NCI-H1417 treated with DMSO at 0.1 percent for 48 hours (cell line): Measurements from ENCODE around the gene FAM114A1.
"Not testable (repeated sequence)": the region's sequence is repeated elsewhere in the genome, so short reads cannot be mapped to it uniquely, and the experiment has no call there.

ENCODE experiments used
- DNase-seq: peaks from one replicate; lab custom pipeline; 2025; lab: John Stamatoyannopoulos, UW

FAM114A1 gene

GRCh38 chr4:38967260-38968095, 99.9 kb downstream of the FAM114A1 start:
- DNase-seq, result no peak

- no peak for DNase-seq
These were observed 101.1 kb downstream of the FAM114A1 start for GRCh38 chr4:38968668-38969067.

- DNase-seq, result no peak
These were observed 108.7 kb downstream of the FAM114A1 start for GRCh38 chr4:38976308-38976707.

DNA sequence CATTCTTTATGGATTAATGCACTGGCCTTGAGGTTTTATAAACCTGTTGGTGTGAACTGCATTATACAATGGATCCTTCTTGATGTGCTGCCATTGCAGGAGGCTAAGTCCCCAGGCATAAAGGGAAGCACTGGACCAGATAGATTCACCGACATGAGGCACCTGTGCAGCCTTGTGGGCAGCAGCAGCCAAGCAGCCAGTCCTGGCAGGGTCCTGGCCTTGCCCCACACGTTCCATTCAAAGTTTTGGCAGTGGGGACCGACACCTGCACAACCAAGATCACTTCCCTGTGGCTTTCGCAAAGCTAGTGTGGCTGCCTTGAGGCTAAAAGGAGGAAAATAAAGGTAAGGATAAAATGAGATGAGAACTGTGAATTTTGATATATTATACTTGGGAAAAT, 111.5 kb downstream of the FAM114A1 start:
- DNase-seq, result no peak

DNA sequence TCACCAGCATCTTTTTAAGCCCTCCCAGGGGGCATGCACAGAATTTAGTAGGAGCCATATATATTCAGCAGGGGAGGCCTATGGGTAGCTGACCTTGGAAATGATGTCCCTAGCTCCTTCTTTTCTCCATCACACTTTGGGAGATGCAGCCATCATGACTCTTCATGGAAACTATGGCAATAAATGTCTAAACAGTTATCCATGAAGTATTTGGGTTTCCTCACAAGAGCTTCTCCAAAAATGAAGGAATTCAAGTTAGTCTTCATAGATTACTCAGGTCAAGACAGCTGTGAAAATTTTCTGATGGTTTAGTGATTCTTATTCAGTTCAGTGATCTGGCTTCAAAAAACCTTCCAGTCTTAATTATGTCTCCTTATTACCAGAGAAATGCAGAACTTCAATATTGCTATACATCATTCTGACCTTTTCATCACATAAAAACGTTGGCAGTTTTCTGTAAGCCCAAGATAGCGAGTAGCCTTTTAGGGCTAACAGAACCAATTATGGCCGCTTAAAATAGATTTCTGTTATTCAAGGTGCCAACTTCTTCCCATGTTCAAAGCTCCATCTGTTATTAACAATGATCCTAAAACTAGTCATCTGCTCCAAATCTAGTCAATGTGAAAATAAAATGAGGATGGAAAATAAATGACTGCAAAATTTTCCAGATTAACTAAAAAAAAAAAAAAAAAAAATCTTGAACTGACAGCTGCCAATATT, 112.1 kb downstream of the FAM114A1 start:
- no peak for DNase-seq

- no peak for DNase-seq
These were observed 113.5 kb downstream of the FAM114A1 start for GRCh38 chr4:38980903-38981676.

DNA sequence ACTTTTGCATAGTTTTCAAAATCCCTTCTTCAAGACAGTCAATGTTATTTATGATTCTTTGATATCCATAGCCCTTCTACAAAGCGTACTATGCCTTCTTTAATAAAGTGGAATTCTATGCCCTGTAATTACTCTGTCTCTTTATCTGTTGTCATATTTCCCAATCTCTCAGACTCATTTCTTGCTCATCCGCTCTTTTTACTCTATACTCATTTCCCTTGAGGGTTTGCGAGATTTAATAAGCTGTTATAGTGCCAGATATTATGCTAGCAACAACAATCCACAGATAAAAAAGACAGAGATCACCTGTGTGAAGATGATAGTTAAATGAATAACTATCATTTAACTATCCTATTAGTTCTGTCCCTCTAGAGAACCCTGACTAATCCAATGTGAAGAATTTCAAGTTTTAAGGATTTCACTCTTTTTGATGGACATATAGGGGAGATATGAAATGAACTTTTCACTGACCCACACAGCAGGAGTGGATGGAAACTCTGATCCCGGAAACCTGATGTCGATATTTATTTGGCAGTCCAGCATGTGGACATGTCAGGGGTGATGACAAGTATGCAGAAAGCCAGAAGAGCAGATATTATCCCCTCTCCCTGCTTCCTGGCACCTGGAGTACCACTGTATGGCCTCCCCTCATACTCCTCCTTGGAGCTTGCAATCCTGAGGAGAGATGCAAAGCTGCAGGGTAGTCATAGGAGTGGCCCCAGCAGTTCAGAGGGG, 114.9 kb downstream of the FAM114A1 start:
- no peak for DNase-seq

GRCh38 chr4:38983291-38983690, 115.7 kb downstream of the FAM114A1 start:
- DNase-seq, result no peak

DNA sequence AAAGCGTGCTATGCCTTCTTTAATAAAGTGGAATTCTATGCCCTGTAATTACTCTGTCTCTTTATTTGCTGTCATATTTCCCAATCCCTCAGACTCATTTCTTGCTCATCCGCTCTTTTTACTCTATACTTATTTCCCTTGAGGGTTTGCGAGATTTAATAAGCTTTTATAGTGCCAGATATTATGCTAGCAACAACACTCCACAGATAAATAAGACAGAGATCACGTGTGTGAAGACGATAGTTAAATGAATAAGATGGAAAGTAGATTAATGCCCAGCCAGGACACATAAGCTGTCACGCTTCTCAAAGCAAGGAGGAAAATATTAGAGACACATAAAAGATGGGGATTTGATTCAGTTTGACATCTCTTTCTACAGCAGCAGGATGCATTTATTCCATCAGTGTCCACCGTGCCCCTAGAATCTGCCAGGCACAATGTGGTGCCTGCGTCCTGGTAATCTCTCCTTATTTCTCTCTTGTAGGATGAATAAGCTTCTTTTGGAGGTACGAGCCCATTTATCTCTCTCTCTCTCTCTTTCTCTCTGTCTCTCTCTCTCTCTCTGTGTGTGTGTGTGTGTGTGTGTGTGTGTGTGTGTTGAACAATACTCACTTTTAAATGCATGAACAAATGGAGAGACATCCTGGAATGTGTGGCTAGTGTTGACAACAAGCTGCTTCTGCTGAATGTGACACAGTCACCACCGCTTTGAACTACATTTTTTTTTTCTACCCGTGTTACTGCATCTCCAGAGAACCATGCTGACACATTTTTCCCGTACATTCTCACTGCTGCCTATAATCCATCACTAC, 116.4 kb downstream of the FAM114A1 start:
- no peak for DNase-seq

DNA sequence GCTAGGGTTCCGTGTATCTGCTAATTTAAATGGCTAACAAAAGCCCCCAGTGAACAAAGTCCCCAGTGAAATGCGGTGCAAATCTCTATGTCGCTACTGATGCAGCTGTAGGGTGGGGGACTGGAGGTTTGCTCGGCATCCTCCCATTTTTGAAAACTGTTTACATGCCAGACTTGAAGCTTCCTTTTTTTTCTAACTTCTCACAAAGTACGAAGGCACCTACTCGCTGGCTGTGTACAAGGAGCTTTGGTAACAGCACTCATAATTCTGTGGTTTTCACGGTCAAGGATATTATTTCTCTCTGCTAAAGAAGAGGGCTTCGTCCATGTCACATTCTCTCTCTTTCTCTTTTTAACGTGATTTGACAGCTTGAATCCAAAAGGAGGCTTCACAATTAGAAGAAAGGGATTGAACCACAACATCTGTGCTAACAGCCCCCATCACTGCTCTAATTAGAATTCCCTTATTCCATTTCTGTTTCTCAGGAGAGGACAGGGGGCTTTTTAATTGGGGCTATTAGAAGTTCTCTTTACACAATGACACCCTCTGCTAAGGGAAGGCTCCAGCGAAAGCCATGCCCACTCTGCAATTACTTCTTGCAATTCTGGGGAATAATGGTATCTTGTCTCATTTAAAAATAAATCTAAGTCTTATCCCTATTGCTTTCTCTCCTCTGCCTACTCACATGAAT, 117.9 kb downstream of the FAM114A1 start:
- DNase-seq, result no peak

DNA sequence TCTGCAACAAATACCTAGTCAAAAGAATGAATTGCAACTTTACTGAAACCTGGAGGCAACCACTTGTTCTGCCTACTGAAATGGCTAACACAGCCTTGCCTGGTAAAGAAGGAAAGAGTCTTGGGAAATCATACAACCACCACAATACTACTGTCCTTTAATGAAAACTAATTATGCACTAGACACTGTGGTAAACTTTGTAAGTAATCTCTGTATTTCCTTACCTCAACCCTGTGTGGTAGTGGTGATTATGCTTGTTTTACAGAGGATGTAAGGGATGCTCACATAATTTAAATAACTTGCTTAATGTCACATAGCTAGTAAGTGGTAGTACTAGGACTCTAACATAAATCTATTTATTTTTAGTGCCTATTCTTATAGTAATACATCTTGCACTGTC, 119.9 kb downstream of the FAM114A1 start:
- DNase-seq, result no peak

DNA sequence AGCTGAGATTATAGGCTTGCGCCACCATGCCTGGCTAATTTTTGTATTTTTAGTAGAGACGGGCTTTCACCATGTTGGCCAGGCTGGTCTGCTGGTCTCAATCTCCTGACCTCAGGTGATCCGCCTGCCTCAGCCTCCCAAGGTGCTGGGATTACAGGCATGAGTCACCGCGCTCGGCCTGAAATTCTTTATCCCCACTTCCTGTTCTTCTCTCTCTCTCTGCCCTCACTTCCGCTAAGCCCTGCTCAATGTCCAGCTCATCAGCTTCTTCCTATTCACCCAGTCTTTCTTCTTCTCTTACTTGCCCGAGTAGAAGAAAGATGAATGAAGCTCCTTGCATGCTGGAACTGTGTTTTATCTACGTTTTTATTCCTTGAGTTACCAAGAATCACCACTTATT, 120.7 kb downstream of the FAM114A1 start:
- not testable (repeated sequence) for DNase-seq

GRCh38 chr4:38989487-38989886, 121.9 kb downstream of the FAM114A1 start:
- no peak for DNase-seq

DNA sequence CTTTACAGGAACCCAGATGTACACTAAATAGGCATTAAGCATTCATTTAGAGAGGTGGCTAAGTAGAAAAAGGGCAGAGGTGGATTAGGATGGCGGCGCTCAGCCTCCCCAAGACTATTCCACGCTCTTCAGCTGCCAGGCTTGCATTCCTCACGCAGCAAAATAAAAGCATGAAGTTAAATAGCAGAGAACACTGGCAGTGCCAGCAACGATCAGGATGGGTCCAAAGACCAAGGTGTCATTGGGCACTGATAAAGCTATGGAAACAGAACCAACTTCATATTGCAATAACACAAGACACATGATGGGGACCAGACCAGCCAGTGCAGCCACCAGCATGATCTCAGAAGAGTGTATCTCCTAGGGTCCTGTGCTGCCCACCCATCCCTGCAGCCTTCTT, 122.6 kb downstream of the FAM114A1 start:
- no peak for DNase-seq

- DNase-seq, result no peak
These were observed 126.1 kb downstream of the FAM114A1 start for GRCh38 chr4:38993683-38994082.

- DNase-seq, result no peak
These were observed 126.5 kb downstream of the FAM114A1 start for GRCh38 chr4:38994135-38994534.
